ENCODE results near the gene KEAP1.

GRCh38 chr19:10537668-10538067, 34.5 kb upstream of the KEAP1 start:
- TF ChIP-seq, protein P1, sequence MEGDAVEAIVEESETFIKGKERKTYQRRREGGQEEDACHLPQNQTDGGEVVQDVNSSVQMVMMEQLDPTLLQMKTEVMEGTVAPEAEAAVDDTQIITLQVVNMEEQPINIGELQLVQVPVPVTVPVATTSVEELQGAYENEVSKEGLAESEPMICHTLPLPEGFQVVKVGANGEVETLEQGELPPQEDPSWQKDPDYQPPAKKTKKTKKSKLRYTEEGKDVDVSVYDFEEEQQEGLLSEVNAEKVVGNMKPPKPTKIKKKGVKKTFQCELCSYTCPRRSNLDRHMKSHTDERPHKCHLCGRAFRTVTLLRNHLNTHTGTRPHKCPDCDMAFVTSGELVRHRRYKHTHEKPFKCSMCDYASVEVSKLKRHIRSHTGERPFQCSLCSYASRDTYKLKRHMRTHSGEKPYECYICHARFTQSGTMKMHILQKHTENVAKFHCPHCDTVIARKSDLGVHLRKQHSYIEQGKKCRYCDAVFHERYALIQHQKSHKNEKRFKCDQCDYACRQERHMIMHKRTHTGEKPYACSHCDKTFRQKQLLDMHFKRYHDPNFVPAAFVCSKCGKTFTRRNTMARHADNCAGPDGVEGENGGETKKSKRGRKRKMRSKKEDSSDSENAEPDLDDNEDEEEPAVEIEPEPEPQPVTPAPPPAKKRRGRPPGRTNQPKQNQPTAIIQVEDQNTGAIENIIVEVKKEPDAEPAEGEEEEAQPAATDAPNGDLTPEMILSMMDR (IDR thresholded peaks at IDR 0.05), result no peak
- no peak for TF ChIP-seq POLR2A (IDR thresholded peaks at IDR 0.05)

Measured in Peyer's patch (tissue), 4 donors.